Measurements from ENCODE around the gene ORAI3.

ORAI3 gene

GRCh38 chr16:30944352-30944751, 4.5 kb upstream of the ORAI3 start:
- H3K79me2 ChIP-seq, result peaks cover 7% of the 10 kb centered on the region
- H2AFZ ChIP-seq, result no peak overlapping the region
- H3K27me3 ChIP-seq (ENCODE audit: control insufficient read depth, insufficient read depth, low read length), result no peaks in the 10 kb centered on the region
- no peak overlapping the region for H3K4me3 ChIP-seq (ENCODE audit: low read depth, low read length)
- TF ChIP-seq CTCF (IDR thresholded peaks at IDR 0.05), result no peak
- H3K4me2 ChIP-seq (ENCODE audit: low read length), result no peak overlapping the region
- H3K4me1 ChIP-seq, result peaks cover 5% of the 10 kb centered on the region
- no peaks in the 10 kb centered on the region for H3K9me3 ChIP-seq (ENCODE audit: control insufficient read depth, low read length)
- H3K27ac ChIP-seq, result no peak overlapping the region
- no peak overlapping the region for H3K9ac ChIP-seq
- no peaks in the 10 kb centered on the region for H3K36me3 ChIP-seq (ENCODE audit: control insufficient read depth, insufficient read depth, low read length)

- no peaks in the 10 kb centered on the region for H3K36me3 ChIP-seq (ENCODE audit: control insufficient read depth, insufficient read depth, low read length)
- no peak overlapping the region for H3K4me2 ChIP-seq (ENCODE audit: low read length)
- H3K9ac ChIP-seq, result no peak overlapping the region
- H3K27me3 ChIP-seq (ENCODE audit: control insufficient read depth, insufficient read depth, low read length), result no peaks in the 10 kb centered on the region
- no peak overlapping the region for H3K4me3 ChIP-seq (ENCODE audit: low read depth, low read length)
- peaks cover 13% of the 10 kb centered on the region for H3K4me1 ChIP-seq
- no peaks in the 10 kb centered on the region for H3K9me3 ChIP-seq (ENCODE audit: control insufficient read depth, low read length)
- H3K27ac ChIP-seq, result no peak overlapping the region
- peaks cover 8% of the 10 kb centered on the region for H3K79me2 ChIP-seq
- TF ChIP-seq CTCF (IDR thresholded peaks at IDR 0.05), result no peak
- H2AFZ ChIP-seq, result no peak overlapping the region
These were observed 2.0 kb upstream of the ORAI3 start for GRCh38 chr16:30946671-30947540.

- Histone ChIP-seq H3K4me3 (ENCODE audit: low read depth, low read length) (peak overlapping the region; percentile 88), H2AFZ (peak overlapping the region; percentile 93), H3K9ac (no peak overlapping the region), H3K79me2 (peaks cover 6% of the 10 kb centered on the region), H3K27me3 (ENCODE audit: control insufficient read depth, insufficient read depth, low read length) (no peaks in the 10 kb centered on the region), H3K27ac (peak overlapping the region; percentile 91), H3K9me3 (ENCODE audit: control insufficient read depth, low read length) (no peaks in the 10 kb centered on the region), H3K36me3 (ENCODE audit: control insufficient read depth, insufficient read depth, low read length) (no peaks in the 10 kb centered on the region), H3K4me1 (peaks cover 13% of the 10 kb centered on the region), H3K4me2 (ENCODE audit: low read length) (peak overlapping the region; percentile 69)
- no peak for TF ChIP-seq CTCF (IDR thresholded peaks at IDR 0.05)
These were observed 1.4 kb upstream of the ORAI3 start for GRCh38 chr16:30947541-30947858.

- Histone ChIP-seq H3K36me3 (ENCODE audit: control insufficient read depth, insufficient read depth, low read length) (no peaks in the 10 kb centered on the region), H3K27me3 (ENCODE audit: control insufficient read depth, insufficient read depth, low read length) (no peaks in the 10 kb centered on the region), H3K27ac (peak overlapping the region; percentile 91), H3K4me2 (ENCODE audit: low read length) (peak overlapping the region; percentile 69), H3K4me1 (peaks cover 13% of the 10 kb centered on the region), H3K9ac (no peak overlapping the region), H3K9me3 (ENCODE audit: control insufficient read depth, low read length) (no peaks in the 10 kb centered on the region), H3K79me2 (peaks cover 6% of the 10 kb centered on the region), H2AFZ (peak overlapping the region; percentile 93), H3K4me3 (ENCODE audit: low read depth, low read length) (peak overlapping the region; percentile 88)
- TF ChIP-seq CTCF (IDR thresholded peaks at IDR 0.05), result peak; percentile 4
These were observed 805 bp upstream of the ORAI3 start for GRCh38 chr16:30947859-30948666.
